Uterus (tissue), 4 donors: ENCODE measurements around the gene FXN. TPM values are rescaled to one million over a fixed set of nuclear protein-coding genes. Genes with fewer than 3 reads are reported as not detected.

Experiments used
- DNase-seq, 2 donors: peaks; one replicate each; pipeline ENCODE4 v3.0.0-alpha.2; 2019 to 2020
- H3K27ac ChIP-seq, 2 donors: fragments of 200-600 bp; sonication (generic); 1 replicate in 1 of 2; 2 replicates in 1 of 2; pipeline ENCODE4 v1.5.1; 2016 to 2018
- H3K27me3 ChIP-seq, 2 donors: fragments of 200-600 bp; sonication (generic); one replicate each; pipeline ENCODE4 v1.5.1; 2018 to 2019; ENCODE audit warnings: control low read depth in 1 of 2
- H3K36me3 ChIP-seq, 2 donors: fragments of 200-600 bp; sonication (generic); one replicate each; pipeline ENCODE4 v1.5.1; 2019; ENCODE audit warnings: control low read depth in 1 of 2
- H3K4me1 ChIP-seq, 2 donors: fragments of 200-600 bp; sonication (generic); one replicate each; pipeline ENCODE4 v1.5.1; 2018 to 2019; ENCODE audit warnings: control low read depth in 1 of 2
- H3K4me3 ChIP-seq, 2 donors: fragments of 200-600 bp; sonication (generic); 1 replicate in 1 of 2; 2 replicates in 1 of 2; pipeline ENCODE4 v1.5.1; 2018 to 2019; ENCODE audit warnings: mild to moderate bottlenecking in 1 of 2
- H3K9me3 ChIP-seq, 2 donors: fragments of 200-600 bp; sonication (generic); one replicate each; pipeline ENCODE4 v1.5.1; 2019; ENCODE audit warnings: control low read depth in 1 of 2
- CTCF ChIP-seq, 4 experiments: fragments of 200-600 bp in 2 of 4; fragments of 450-650 bp in 2 of 4; sonication (generic) in 2 of 4; IDR thresholded peaks; one replicate each; pipeline ENCODE4 v1.5.1; 2016 to 2019; ENCODE audit warnings: antibody characterized with exemption in 4 of 4, mild to moderate bottlenecking in 2 of 4, moderate library complexity in 1 of 4
- POLR2A ChIP-seq, 2 donors: fragments of 450-650 bp; IDR thresholded peaks; one replicate each; pipeline ENCODE4 v1.6.1; 2016; ENCODE audit warnings: antibody characterized with exemption in 2 of 2, mild to moderate bottlenecking in 1 of 2, moderate library complexity in 1 of 2
- intact Hi-C: fragments of 100-400 bp; cut with DNase I; formaldehyde crosslinking; loops from one replicate; pipeline ENCODE4 v1.15.1; 2023; ENCODE audit warnings: low total_unique reads
- total RNA-seq, 4 donors: library from RNA; depleted of rRNA in 3 of 4; stranded (reverse); fragments of >200 nt in 3 of 4; gene quantifications; one replicate each; pipeline versions ENCODE4 v1.1.0 to v1.2.4, GENCODE V29; 2014 to 2023
- donor health status: DM: yes; HTN: yes; CAD: no.

Gene FXN
- total RNA-seq, 4 donors from 2014 or later: 5.9 to 20.3 (median 18.5) TPM

GRCh38 chr9:69120380-69121154 is 85.0 kb downstream of the FXN start:
- Histone ChIP-seq H3K4me1 (no peaks in the 10 kb centered on the region), H3K36me3 (no peaks in the 10 kb centered on the region), H3K9me3 (no peaks in the 10 kb centered on the region), H3K4me3 (peak overlapping the region; percentile 33 to 65), H3K27ac (peak overlapping the region; percentile 48 to 70), H3K27me3 (no peaks in the 10 kb centered on the region)
- intact Hi-C loops: no loop called here
- TF ChIP-seq CTCF (IDR thresholded peaks at IDR 0.05) (no peak), POLR2A (IDR thresholded peaks at IDR 0.05) (no peak)
- DNase-seq: peak in 1 of 2 donors; percentile 31

GRCh38 chr9:69121155-69122081 is 85.9 kb downstream of the FXN start:
- Histone ChIP-seq H3K4me3 (peak overlapping the region; percentile 33 to 65), H3K9me3 (no peaks in the 10 kb centered on the region), H3K4me1 (no peaks in the 10 kb centered on the region), H3K27ac (peak overlapping the region; percentile 48 to 70), H3K36me3 (no peaks in the 10 kb centered on the region), H3K27me3 (no peaks in the 10 kb centered on the region)
- DNase-seq: peak in 1 of 2 donors; percentile 33
- intact Hi-C loops: no loop called here
- no peak for TF ChIP-seq POLR2A (IDR thresholded peaks at IDR 0.05)
- TF ChIP-seq CTCF (IDR thresholded peaks at IDR 0.05): no peak

- intact Hi-C loops: no loop called here
- no peaks in the 10 kb centered on the region for H3K36me3 ChIP-seq
- DNase-seq: peak; percentile 40 to 50
- H3K4me1 ChIP-seq: no peaks in the 10 kb centered on the region
- H3K27ac ChIP-seq: peak overlapping the region; percentile 48 to 70
- H3K4me3 ChIP-seq: peak overlapping the region; percentile 33 to 65
- TF ChIP-seq CTCF (IDR thresholded peaks at IDR 0.05) (no peak), POLR2A (IDR thresholded peaks at IDR 0.05) (no peak)
- H3K9me3 ChIP-seq: no peaks in the 10 kb centered on the region
- H3K27me3 ChIP-seq: no peaks in the 10 kb centered on the region
Measured at GRCh38 chr9:69122082-69122548, 86.6 kb downstream of the FXN start.

- Histone ChIP-seq H3K4me1 (no peaks in the 10 kb centered on the region), H3K27me3 (no peaks in the 10 kb centered on the region), H3K27ac (peak overlapping the region; percentile 48 to 70), H3K36me3 (no peaks in the 10 kb centered on the region), H3K9me3 (no peaks in the 10 kb centered on the region), H3K4me3 (peak overlapping the region; percentile 33 to 65)
- no peak for TF ChIP-seq POLR2A (IDR thresholded peaks at IDR 0.05)
- TF ChIP-seq CTCF (IDR thresholded peaks at IDR 0.05): no peak
- DNase-seq: no peak
- intact Hi-C loops: no loop called here
Measured at GRCh38 chr9:69122549-69123141, 87.1 kb downstream of the FXN start.
